Measurements from ENCODE around the gene CNNM1. TPM values are rescaled to one million over a fixed set of nuclear protein-coding genes. Genes with fewer than 3 reads are reported as not detected.

CNNM1 gene
- polyA plus RNA-seq, 1 donor: 0.03 TPM

Other genes with a start within 250 kb of the CNNM1 start
- gene HPSE2, start 93.5 kb upstream of the CNNM1 start, polyA plus RNA-seq (ENCODE audit: insufficient read length): 0.25 TPM
- 40.9 TPM for gene GOT1, start 101.3 kb downstream of the CNNM1 start, polyA plus RNA-seq (ENCODE audit: insufficient read length)
- 1.2 TPM for gene NKX2-3, start 203.6 kb downstream of the CNNM1 start, polyA plus RNA-seq (ENCODE audit: insufficient read length)